Suprapubic skin (tissue), 4 donors: Measurements from ENCODE around the gene YEATS2. TPM values are rescaled to one million over a fixed set of nuclear protein-coding genes. Genes with fewer than 3 reads are reported as not detected.

Experiments
- DNase-seq, 2 donors: peaks; one replicate each; pipeline ENCODE4 v3.0.0-alpha.2; 2019; ENCODE audit warnings: low spot score in 2 of 2
- H3K27ac ChIP-seq: fragments of 200-600 bp; sonication (generic); one replicate; pipeline ENCODE4 v1.5.1; 2019
- H3K27me3 ChIP-seq: fragments of 200-600 bp; sonication (generic); one replicate; pipeline ENCODE4 v1.5.1; 2019
- H3K36me3 ChIP-seq: fragments of 200-600 bp; sonication (generic); one replicate; pipeline ENCODE4 v1.5.1; 2019
- H3K4me1 ChIP-seq: fragments of 200-600 bp; sonication (generic); one replicate; pipeline ENCODE4 v1.5.1; 2019
- H3K4me3 ChIP-seq: fragments of 200-600 bp; sonication (generic); one replicate; pipeline ENCODE4 v1.5.1; 2019; ENCODE audit warnings: mild to moderate bottlenecking
- H3K9me3 ChIP-seq: fragments of 200-600 bp; sonication (generic); one replicate; pipeline ENCODE4 v1.5.1; 2019
- CTCF ChIP-seq, 2 donors: fragments of 200-600 bp in 1 of 2; fragments of 450-650 bp in 1 of 2; sonication (generic) in 1 of 2; IDR thresholded peaks; one replicate each; pipeline ENCODE4 v1.5.1; 2016 to 2019; ENCODE audit warnings: antibody characterized with exemption in 2 of 2, mild to moderate bottlenecking in 1 of 2, moderate library complexity in 1 of 2
- EP300 ChIP-seq: sonication (generic); formaldehyde crosslinking; IDR thresholded peaks from one replicate; pipeline ENCODE4 v1.6.1; 2017; ENCODE audit warnings: antibody characterized with exemption
- POLR2A ChIP-seq, 2 donors: fragments of 450-650 bp; IDR thresholded peaks; one replicate each; pipeline ENCODE4 v1.6.1; 2017; ENCODE audit warnings: antibody characterized with exemption in 2 of 2, mild to moderate bottlenecking in 2 of 2, moderate library complexity in 2 of 2
- POLR2AphosphoS5 ChIP-seq, 3 donors: sonication (generic); formaldehyde crosslinking; IDR thresholded peaks; one replicate each; pipeline ENCODE4 v1.6.1; 2017; ENCODE audit warnings: antibody characterized with exemption in 3 of 3
- WGBS: methylation state at CpG from one replicate; pipeline ENCODE4 v1.1.5; 2018; 5-methylcytosine and 5-hydroxymethylcytosine counted together
- total RNA-seq, 4 donors: library from RNA; depleted of rRNA; stranded (reverse); fragments of >200 nt; gene quantifications; one replicate each; pipeline ENCODE4 v1.1.0, GENCODE V29; 2016

YEATS2 gene
- total RNA-seq, 4 donors from 2014 or later = 12.8 to 35.8 (median 19.7) TPM

- DNase-seq = no peak
- no peaks in the 10 kb centered on the region for H3K27me3 ChIP-seq
- TF ChIP-seq POLR2AphosphoS5 (IDR thresholded peaks at IDR 0.05) = no peak
- no peak for TF ChIP-seq CTCF (IDR thresholded peaks at IDR 0.05)
- no peaks in the 10 kb centered on the region for H3K9me3 ChIP-seq
- H3K36me3 ChIP-seq = peaks cover 66% of the 10 kb centered on the region
- WGBS = 82% methylated on average over 13 of the region's 13 CpGs
- peaks cover 11% of the 10 kb centered on the region for H3K4me1 ChIP-seq
- no peak overlapping the region for H3K27ac ChIP-seq
- H3K4me3 ChIP-seq = no peak overlapping the region
Measured at GRCh38 chr3:183845608-183846288, 148.2 kb downstream of the YEATS2 start.

GRCh38 chr3:183854318-183855035 lies 156.9 kb downstream of the YEATS2 start:
- Histone ChIP-seq H3K27ac (no peak overlapping the region), H3K36me3 (peaks cover 61% of the 10 kb centered on the region), H3K4me1 (no peaks in the 10 kb centered on the region), H3K4me3 (no peak overlapping the region), H3K27me3 (no peaks in the 10 kb centered on the region), H3K9me3 (no peaks in the 10 kb centered on the region)
- DNase-seq = no peak
- TF ChIP-seq POLR2AphosphoS5 (IDR thresholded peaks at IDR 0.05) = no peak
- TF ChIP-seq CTCF (IDR thresholded peaks at IDR 0.05) = no peak
- no peak for TF ChIP-seq EP300
- TF ChIP-seq POLR2A (IDR thresholded peaks at IDR 0.05) = no peak
- WGBS = 84% methylated on average over 4 of the region's 4 CpGs

DNA sequence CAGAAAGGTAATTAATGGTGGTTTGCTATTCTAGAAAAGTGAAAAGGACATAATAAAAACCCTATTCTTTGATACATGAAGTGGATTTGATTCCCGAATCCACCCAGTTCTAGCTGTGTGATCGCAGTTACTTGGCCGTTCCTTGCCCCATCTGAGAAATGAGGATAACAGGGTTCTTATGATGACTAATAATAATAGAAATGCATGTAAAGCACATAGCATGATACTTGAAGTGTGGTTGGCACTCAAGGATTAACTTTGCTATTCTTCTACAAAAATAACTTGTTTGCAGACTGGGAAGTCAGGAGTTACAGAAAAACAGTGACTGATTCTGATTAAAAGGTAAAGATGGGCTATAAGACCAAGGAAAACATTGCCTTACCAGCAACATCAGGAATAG lies 160.3 kb downstream of the YEATS2 start:
- Histone ChIP-seq H3K27me3 (no peaks in the 10 kb centered on the region), H3K4me3 (no peak overlapping the region), H3K36me3 (peaks cover 81% of the 10 kb centered on the region), H3K27ac (no peak overlapping the region), H3K9me3 (no peaks in the 10 kb centered on the region), H3K4me1 (no peaks in the 10 kb centered on the region)
- DNase-seq = no peak
- TF ChIP-seq POLR2A (IDR thresholded peaks at IDR 0.05) = no peak
- no peak for TF ChIP-seq POLR2AphosphoS5 (IDR thresholded peaks at IDR 0.05)
- no peak for TF ChIP-seq CTCF (IDR thresholded peaks at IDR 0.05)
- 94% methylated on average over 3 of the region's 3 CpGs for WGBS

Other genes starting within 250 kb of the YEATS2 start
- gene KLHL6, start 142.1 kb upstream of the YEATS2 start, total RNA-seq = 1 to 10 TPM in 1 of 4 donors, under 1 TPM in 3; 0.10 to 1.4 (median 0.39) TPM
- gene KLHL24, start 62.2 kb upstream of the YEATS2 start, total RNA-seq = 100 to 1,000 TPM in 1 of 4 donors, 10 to 100 TPM in 3; 46.5 to 102 (median 58.8) TPM
- 1 to 10 TPM; 4.7 to 7.9 (median 5.7) TPM for gene MAP6D1, start 127.8 kb downstream of the YEATS2 start, total RNA-seq
- gene PARL, start 187.1 kb downstream of the YEATS2 start, total RNA-seq = 10 to 100 TPM; 26.5 to 41.3 (median 32.9) TPM